Type B pancreatic cell (in vitro differentiated cells): Measurements from ENCODE around the gene PLXNB1. TPM values are rescaled to one million over a fixed set of nuclear protein-coding genes. Genes with fewer than 3 reads are reported as not detected.
A peak's percentile ranks its signal among the peaks of the same experiment; 100 is the strongest.

Source experiments
- DNase-seq: peaks from one replicate; pipeline ENCODE4 v3.0.0; 2021; ENCODE audit warnings: mixed read lengths; ENCODE audit not compliant: unreplicated experiment; ENCODE audit errors: extremely low spot score
- H3K27ac Mint-ChIP-seq: 2 replicates; pipeline ENCODE4 v1.8.0; 2021; ENCODE audit warnings: mild to moderate bottlenecking, mixed read lengths
- H3K27me3 Mint-ChIP-seq: 2 replicates; pipeline ENCODE4 v1.8.0; 2021; ENCODE audit warnings: mixed read lengths
- H3K36me3 Mint-ChIP-seq: 2 replicates; pipeline ENCODE4 v1.8.0; 2021; ENCODE audit warnings: mixed read lengths
- H3K4me1 Mint-ChIP-seq: one replicate; pipeline ENCODE4 v1.8.0; 2021; ENCODE audit warnings: mixed read lengths; ENCODE audit not compliant: unreplicated experiment
- H3K4me3 Mint-ChIP-seq: 2 replicates; pipeline ENCODE4 v1.8.0; 2021; ENCODE audit warnings: mild to moderate bottlenecking, mixed read lengths
- H3K9me3 Mint-ChIP-seq: 2 replicates; pipeline ENCODE4 v1.8.0; 2021; ENCODE audit warnings: mixed read lengths
- CTCF ChIP-seq: fragments of 200-600 bp; sonication (generic); conservative IDR thresholded peaks from 2 replicates; pipeline ENCODE4 v1.5.0; 2021; ENCODE audit warnings: antibody characterized with exemption, mild to moderate bottlenecking
- total RNA-seq: library from RNA; stranded (reverse); gene quantifications from 2 replicates; pipeline ENCODE4 v1.2.1, GENCODE V29; 2021; ENCODE audit warnings: low replicate concordance

PLXNB1 gene
- total RNA-seq, 1 donor from 2014 or later, result 212 TPM

- H3K9me3 Mint-ChIP-seq, result no peaks in the 10 kb centered on the region
- H3K27ac Mint-ChIP-seq, result no peak overlapping the region
- H3K36me3 Mint-ChIP-seq, result peaks cover 2% of the 10 kb centered on the region
- no peaks in the 10 kb centered on the region for H3K27me3 Mint-ChIP-seq
- TF ChIP-seq CTCF, result no peak
- no peak for DNase-seq
- H3K4me3 Mint-ChIP-seq, result no peak overlapping the region
- H3K4me1 Mint-ChIP-seq, result no peaks in the 10 kb centered on the region
These were observed 30.1 kb upstream of the PLXNB1 start for GRCh38 chr3:48459773-48460516.

GRCh38 chr3:48459331-48459730 is 29.4 kb upstream of the PLXNB1 start:
- no peak for DNase-seq
- Mint-ChIP-seq H3K4me3 (no peak overlapping the region), H3K4me1 (no peaks in the 10 kb centered on the region), H3K27me3 (no peaks in the 10 kb centered on the region), H3K27ac (no peak overlapping the region), H3K36me3 (peaks cover 3% of the 10 kb centered on the region), H3K9me3 (no peaks in the 10 kb centered on the region)
- TF ChIP-seq CTCF, result no peak

GRCh38 chr3:48456456-48456855 is 26.6 kb upstream of the PLXNB1 start:
- no peak for DNase-seq
- no peak for TF ChIP-seq CTCF
- Mint-ChIP-seq H3K36me3 (peaks cover 9% of the 10 kb centered on the region), H3K27me3 (no peaks in the 10 kb centered on the region), H3K4me3 (no peak overlapping the region), H3K4me1 (no peaks in the 10 kb centered on the region), H3K27ac (no peak overlapping the region), H3K9me3 (no peaks in the 10 kb centered on the region)

GRCh38 chr3:48451270-48451669 is 21.4 kb upstream of the PLXNB1 start:
- no peak for DNase-seq
- no peaks in the 10 kb centered on the region for H3K27me3 Mint-ChIP-seq
- no peak overlapping the region for H3K4me3 Mint-ChIP-seq
- peaks cover 16% of the 10 kb centered on the region for H3K4me1 Mint-ChIP-seq
- H3K27ac Mint-ChIP-seq, result no peak overlapping the region
- no peak for TF ChIP-seq CTCF
- H3K9me3 Mint-ChIP-seq, result no peaks in the 10 kb centered on the region
- peaks cover 9% of the 10 kb centered on the region for H3K36me3 Mint-ChIP-seq

- DNase-seq, result peak; percentile 92
- H3K36me3 Mint-ChIP-seq, result peaks cover 3% of the 10 kb centered on the region
- H3K4me3 Mint-ChIP-seq, result peak within 1 kb of the TSS; percentile 92
- no peaks in the 10 kb centered on the region for H3K27me3 Mint-ChIP-seq
- no peaks in the 10 kb centered on the region for H3K9me3 Mint-ChIP-seq
- no peak for TF ChIP-seq CTCF
- peaks cover 25% of the 10 kb centered on the region for H3K4me1 Mint-ChIP-seq
- H3K27ac Mint-ChIP-seq, result peak within 1 kb of the TSS; percentile 93
These were observed 16.7 kb upstream of the PLXNB1 start, which contains the start of gene ATRIP for GRCh38 chr3:48446425-48447193. TSS of gene ATRIP (plus strand) at chr3:48446737. CDS start at chr3:48446846, 109 bp downstream.
